Measurements from ENCODE around the gene ARRB2. TPM values are rescaled to one million over a fixed set of nuclear protein-coding genes. Genes with fewer than 3 reads are reported as not detected.
"Not testable (repeated sequence)": the region's sequence is repeated elsewhere in the genome, so short reads cannot be mapped to it uniquely, and the experiment has no call there.

ARRB2 gene
- total RNA-seq, 1 donor from 2014 or later, result 33.3 TPM

- H3K27me3 Mint-ChIP-seq (ENCODE audit: insufficient read depth, low read depth), result peaks cover 5% of the 10 kb centered on the region
- Histone ChIP-seq H3K79me2 (ENCODE audit: low read depth) (peaks cover 98% of the 10 kb centered on the region), H3K36me3 (no peaks in the 10 kb centered on the region), H3K4me2 (no peak overlapping the region), H3F3A (ENCODE audit: low read depth) (peaks cover 10% of the 10 kb centered on the region), H3K4me1 (no peaks in the 10 kb centered on the region), H4K20me1 (ENCODE audit: low read depth) (peaks cover 71% of the 10 kb centered on the region), H3K4me3 (no peak overlapping the region), H3K9me3 (ENCODE audit: low read depth) (no peaks in the 10 kb centered on the region), H3K27me3 (no peaks in the 10 kb centered on the region), H3K9ac (no peak overlapping the region), H2AFZ (replicated peaks) (no peak overlapping the region), H3K27ac (no peak overlapping the region)
- H3K4me1 Mint-ChIP-seq, result peaks cover 6% of the 10 kb centered on the region
- H3K9me3 Mint-ChIP-seq, result no peaks in the 10 kb centered on the region
- H3K27ac Mint-ChIP-seq, result no peak overlapping the region
- DNase-seq (ENCODE audit: low spot score), result no peak
- no peak overlapping the region for H3K4me3 Mint-ChIP-seq
- H3K36me3 Mint-ChIP-seq, result peaks cover 18% of the 10 kb centered on the region
- TF ChIP-seq EZH2phosphoT487 (IDR thresholded peaks at IDR 0.05), result no peak
- no peak for TF ChIP-seq EZH2 (IDR thresholded peaks at IDR 0.05)
- no peak for TF ChIP-seq CTCF (IDR thresholded peaks at IDR 0.05)
Observed at GRCh38 chr17:4696437-4696805, 14.0 kb upstream of the ARRB2 start.

DNA sequence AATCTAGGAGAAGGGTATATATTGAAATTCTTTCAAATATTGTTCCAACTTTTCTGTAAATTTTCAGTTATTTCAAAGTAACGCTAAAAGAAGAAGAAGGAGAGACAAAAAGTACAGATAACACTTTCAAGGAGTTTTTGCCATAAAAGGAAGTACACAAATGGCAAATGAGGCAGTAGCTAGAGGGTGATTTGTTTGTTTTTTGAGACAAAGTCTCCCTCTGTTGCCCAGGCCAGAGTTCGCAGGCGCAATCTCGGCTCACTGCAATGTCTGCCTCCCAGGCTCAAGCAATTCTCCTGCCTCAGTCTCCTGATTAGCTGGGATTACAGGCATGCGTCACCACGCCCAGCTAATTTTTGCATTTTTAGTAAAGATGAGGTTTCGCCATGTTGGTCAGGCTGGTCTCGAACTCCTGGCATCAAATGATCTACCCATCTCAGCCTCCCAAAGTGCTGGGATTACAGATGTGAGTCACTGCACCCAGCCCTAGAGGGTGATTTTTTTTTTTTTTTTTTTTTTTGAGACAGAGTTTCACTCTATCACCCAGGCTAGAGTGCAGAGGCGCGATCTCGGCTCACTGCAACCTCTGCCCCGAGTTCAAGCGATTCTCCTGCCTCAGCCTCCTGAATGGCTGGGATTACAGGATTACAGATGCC is 10.9 kb upstream of the ARRB2 start:
- not testable (repeated sequence) for H3K27ac Mint-ChIP-seq

GRCh38 chr17:4701116-4701515 is 9.3 kb upstream of the ARRB2 start:
- no peak overlapping the region for H3K4me3 Mint-ChIP-seq
- DNase-seq (ENCODE audit: low spot score), result no peak
- peaks cover 85% of the 10 kb centered on the region for H3K79me2 ChIP-seq (ENCODE audit: low read depth)

More for the DNA sequence above, 10.9 kb upstream of the ARRB2 start:
- H3K9me3 Mint-ChIP-seq; H3K4me3 Mint-ChIP-seq; H3K4me3 ChIP-seq; H3K27me3 ChIP-seq; H3K9ac ChIP-seq; H3K36me3 Mint-ChIP-seq; H2AFZ ChIP-seq (replicated peaks); H3K27ac ChIP-seq; H3K9me3 ChIP-seq (ENCODE audit: low read depth); H3K4me2 ChIP-seq; H3K36me3 ChIP-seq; DNase-seq (ENCODE audit: low spot score); H3K27me3 Mint-ChIP-seq (ENCODE audit: insufficient read depth, low read depth): not testable (repeated sequence)
- H3F3A ChIP-seq (ENCODE audit: low read depth), result peaks cover 19% of the 10 kb centered on the region
- peaks cover 19% of the 10 kb centered on the region for H3K4me1 Mint-ChIP-seq
- peaks cover 15% of the 10 kb centered on the region for H3K4me1 ChIP-seq
- peaks cover 65% of the 10 kb centered on the region for H4K20me1 ChIP-seq (ENCODE audit: low read depth)
- H3K79me2 ChIP-seq (ENCODE audit: low read depth), result peaks cover 99% of the 10 kb centered on the region

More at GRCh38 chr17:4701116-4701515, 9.3 kb upstream of the ARRB2 start:
- TF ChIP-seq EZH2 (IDR thresholded peaks at IDR 0.05), result no peak
- no peak for TF ChIP-seq EZH2phosphoT487 (IDR thresholded peaks at IDR 0.05)
- TF ChIP-seq CTCF (IDR thresholded peaks at IDR 0.05), result no peak
- no peak overlapping the region for H3K27ac Mint-ChIP-seq
- Histone ChIP-seq H3K36me3 (no peaks in the 10 kb centered on the region), H3K4me2 (no peak overlapping the region), H2AFZ (replicated peaks) (no peak overlapping the region), H3K9me3 (ENCODE audit: low read depth) (no peaks in the 10 kb centered on the region), H4K20me1 (ENCODE audit: low read depth) (peaks cover 60% of the 10 kb centered on the region), H3K4me3 (no peak overlapping the region), H3K4me1 (peaks cover 19% of the 10 kb centered on the region), H3K27me3 (no peaks in the 10 kb centered on the region), H3K27ac (no peak overlapping the region), H3F3A (ENCODE audit: low read depth) (peaks cover 33% of the 10 kb centered on the region), H3K9ac (no peak overlapping the region)
- peaks cover 9% of the 10 kb centered on the region for H3K36me3 Mint-ChIP-seq
- no peaks in the 10 kb centered on the region for H3K9me3 Mint-ChIP-seq
- peaks cover 2% of the 10 kb centered on the region for H3K27me3 Mint-ChIP-seq (ENCODE audit: insufficient read depth, low read depth)
- H3K4me1 Mint-ChIP-seq, result peaks cover 30% of the 10 kb centered on the region

Data from neural progenitor cell (in vitro differentiated cells).